A549 (cell line): ENCODE results near the gene FAM229B.

ENCODE experiments used
- ESRRA ChIP-seq: fragments of 150-350 bp; IDR thresholded peaks from 2 replicates; pipeline ENCODE4 v1.6.1; 2014; ENCODE audit warnings: mild to moderate bottlenecking, low read length, borderline replicate concordance
- POLR2A ChIP-seq: IDR thresholded peaks from 2 replicates; pipeline ENCODE4 v1.6.1; 2012; ENCODE audit warnings: mild to moderate bottlenecking, low read length

DNA sequence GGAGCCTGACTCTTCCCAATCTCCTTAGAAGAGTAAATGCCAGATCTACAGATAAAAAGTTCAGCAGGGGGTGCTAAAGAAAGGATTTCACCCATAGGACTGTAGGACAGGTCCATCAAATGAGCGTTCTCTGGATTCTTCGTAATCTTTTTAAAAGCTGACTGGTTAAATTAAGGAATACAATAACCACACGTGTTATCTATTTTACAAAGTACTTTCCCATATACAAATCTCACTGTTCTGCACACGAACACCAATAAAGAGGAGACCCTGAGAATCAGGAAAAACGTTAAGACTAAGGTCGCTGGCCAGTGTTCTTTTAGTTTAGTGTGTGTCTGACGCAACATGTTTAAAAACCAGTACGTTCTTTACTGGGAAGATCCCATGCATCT is 651 bp upstream of the FAM229B start:
- no peak for TF ChIP-seq ESRRA
- no peak for TF ChIP-seq POLR2A
